ENCODE measurements around the gene DOC2A.

GRCh38 chr16:29972500-29972899 is 38.3 kb downstream of the DOC2A start:
- TF ChIP-seq CTCF (IDR thresholded peaks at IDR 0.05) (no peak), POLR2AphosphoS5 (IDR thresholded peaks at IDR 0.05; ENCODE audit: insufficient read depth in 1 of 2, low read depth in 1 of 2) (no peak), POLR2A (IDR thresholded peaks at IDR 0.05) (no peak)
